GM18867 (cell line): ENCODE results near the gene MRPS34.
A peak's percentile ranks its signal among the peaks of the same experiment; 100 is the strongest.
"Not testable (repeated sequence)": the region's sequence is repeated elsewhere in the genome, so short reads cannot be mapped to it uniquely, and the experiment has no call there.

Experiments used
- ATAC-seq: cut with Tn5 transposase; IDR thresholded peaks from one replicate; pipeline ENCODE4 v1.9.1; 2021; ENCODE audit warnings: mild to moderate bottlenecking, moderate library complexity; ENCODE audit not compliant: unreplicated experiment

Gene MRPS34

GRCh38 chr16:1772908-1773702 lies at the start of gene MRPS34:
TSS of gene MRPS34 (minus strand) at chr16:1773134. CDS start at chr16:1773119, 15 bp downstream.
- peak; percentile 36 for ATAC-seq

- ATAC-seq = no peak
Observed at GRCh38 chr16:1821861-1822611, 49.1 kb upstream of the MRPS34 start.

- no peak for ATAC-seq
Observed at GRCh38 chr16:1820946-1821290, 48.0 kb upstream of the MRPS34 start.

- no peak for ATAC-seq
Observed at GRCh38 chr16:1820096-1820945, 47.4 kb upstream of the MRPS34 start.

- no peak for ATAC-seq
Observed at GRCh38 chr16:1819611-1820010, 46.7 kb upstream of the MRPS34 start.

- no peak for ATAC-seq
Observed at GRCh38 chr16:1818873-1819525, 46.1 kb upstream of the MRPS34 start.

- ATAC-seq = no peak
Observed at GRCh38 chr16:1818204-1818872, 45.4 kb upstream of the MRPS34 start.

- no peak for ATAC-seq
Observed at GRCh38 chr16:1817716-1818115, 44.8 kb upstream of the MRPS34 start.

- ATAC-seq = no peak
Observed at GRCh38 chr16:1817276-1817589, 44.3 kb upstream of the MRPS34 start.

- ATAC-seq = no peak
Observed at GRCh38 chr16:1816396-1817275, 43.7 kb upstream of the MRPS34 start.

GRCh38 chr16:1815461-1815860 lies 42.5 kb upstream of the MRPS34 start:
- ATAC-seq = no peak

GRCh38 chr16:1812732-1813163 lies 39.8 kb upstream of the MRPS34 start:
- ATAC-seq = no peak

- ATAC-seq = no peak
Observed at GRCh38 chr16:1810536-1810935, 37.6 kb upstream of the MRPS34 start.

- no peak for ATAC-seq
Observed at GRCh38 chr16:1810106-1810505, 37.2 kb upstream of the MRPS34 start.

GRCh38 chr16:1809281-1809801 lies 36.4 kb upstream of the MRPS34 start:
- no peak for ATAC-seq

GRCh38 chr16:1808691-1809090 lies 35.8 kb upstream of the MRPS34 start:
- ATAC-seq = no peak

GRCh38 chr16:1807626-1808025 lies 34.7 kb upstream of the MRPS34 start:
- no peak for ATAC-seq

GRCh38 chr16:1800701-1801100 lies 27.8 kb upstream of the MRPS34 start:
- ATAC-seq = no peak

- not testable (repeated sequence) for ATAC-seq
Observed at GRCh38 chr16:1799263-1799662, 26.3 kb upstream of the MRPS34 start.
